NCI-H510A (cell line): ENCODE data around the gene C21orf58.

Experiments used
- DNase-seq: peaks from one replicate; lab custom pipeline; 2025; lab: John Stamatoyannopoulos, UW

The C21orf58 gene

DNA sequence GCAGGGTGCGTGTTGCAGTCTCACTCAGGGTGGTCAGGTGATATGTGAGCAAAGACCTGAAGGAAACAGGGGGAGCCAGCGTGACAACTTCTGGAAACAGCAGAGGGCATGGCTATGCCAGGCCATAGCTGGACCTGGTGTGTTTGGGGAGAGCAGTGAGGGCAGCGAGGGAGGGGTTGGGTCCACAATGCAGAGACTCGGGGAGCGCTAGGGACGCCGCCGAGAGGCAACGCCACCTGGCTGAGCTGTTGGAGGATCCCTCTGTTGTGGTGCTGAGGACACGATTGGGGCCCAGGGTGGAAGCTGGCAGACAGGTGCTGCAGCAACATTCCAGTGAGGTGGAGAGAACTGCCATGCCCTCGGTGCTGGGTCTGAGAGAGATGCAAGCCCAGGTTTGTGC is 68.5 kb downstream of the C21orf58 start:
- DNase-seq: no peak

DNA sequence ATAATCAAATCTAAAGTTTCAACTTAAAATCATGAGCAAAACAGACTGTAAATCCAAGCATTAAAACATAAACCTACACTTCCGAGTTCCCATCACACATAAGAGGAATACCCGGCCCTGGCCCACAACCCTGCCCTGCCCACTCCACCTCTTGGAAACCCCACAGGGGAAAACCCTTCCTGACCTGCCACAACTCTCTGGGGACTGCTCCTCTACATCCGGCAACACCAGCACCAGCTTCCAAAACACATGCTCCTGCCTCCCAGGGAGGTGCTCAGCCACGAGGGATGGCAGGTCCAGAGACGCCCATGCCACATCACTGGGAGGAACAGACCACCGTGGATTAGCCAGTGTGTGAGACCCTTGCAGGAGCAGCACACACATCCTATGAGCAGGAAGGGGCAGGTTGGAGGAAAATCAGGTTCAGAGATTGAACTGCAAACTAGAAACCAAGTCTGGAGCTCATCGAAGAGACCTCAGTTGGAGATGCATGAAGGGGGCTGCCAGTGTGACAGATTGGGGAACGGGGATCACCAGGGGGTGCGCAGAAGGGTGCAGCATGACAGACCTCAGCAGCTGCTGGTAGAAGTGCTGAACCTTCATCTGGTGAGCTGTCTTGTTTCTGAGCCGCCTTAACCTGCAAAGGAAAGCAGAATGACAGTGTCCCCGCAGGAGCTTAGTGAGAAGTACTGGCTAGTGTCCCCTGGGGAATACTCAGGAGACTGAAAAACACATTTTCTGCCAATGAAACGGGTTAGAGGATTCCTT is 69.3 kb downstream of the C21orf58 start:
- DNase-seq: no peak

DNA sequence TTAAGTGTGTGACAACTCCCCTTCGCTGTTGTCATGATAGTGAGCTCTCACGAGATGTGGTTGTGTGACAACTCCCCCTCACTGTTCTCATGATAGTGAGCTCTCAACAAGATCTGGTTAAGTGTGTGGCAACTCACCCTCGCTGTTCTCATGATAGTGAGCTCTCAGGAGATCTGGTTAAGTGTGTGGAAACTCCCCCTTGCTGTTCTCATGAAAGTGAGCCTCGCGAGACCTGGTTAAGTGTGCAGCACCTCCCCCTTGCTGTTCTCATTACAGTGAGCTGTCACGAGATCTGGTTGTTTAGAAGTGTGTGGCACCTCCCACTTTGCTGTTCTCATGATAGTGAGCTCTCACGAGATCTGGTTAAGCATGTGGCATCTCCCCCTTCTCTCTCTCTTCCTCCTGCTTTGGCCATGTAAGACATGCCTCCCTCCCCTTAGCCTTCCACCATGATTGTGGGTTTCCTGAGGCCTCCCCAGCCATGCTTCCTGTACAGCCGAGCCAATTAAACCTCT is 70.0 kb downstream of the C21orf58 start:
- DNase-seq: no peak

DNA sequence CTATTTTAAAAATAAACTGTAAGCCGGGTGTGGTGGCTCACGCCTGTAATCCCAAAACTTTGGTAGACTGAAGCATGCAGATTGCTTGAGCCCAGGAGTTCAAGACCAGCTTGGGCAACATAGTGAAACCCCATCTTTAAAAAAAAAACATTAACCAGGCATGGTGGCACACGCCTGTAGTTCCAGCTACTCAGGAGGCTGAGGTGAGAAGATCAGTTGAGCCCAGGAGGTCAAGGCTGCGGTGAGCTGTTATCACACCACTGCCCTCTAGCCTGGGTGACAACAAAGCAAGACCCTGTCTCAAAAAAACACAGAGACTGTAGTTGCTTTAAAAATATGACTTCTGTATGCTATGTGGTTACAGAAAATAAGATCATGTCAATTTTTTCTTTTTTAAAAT is 70.8 kb downstream of the C21orf58 start:
- no peak for DNase-seq
